WTC11 (cell line): ENCODE results near the gene ATG5.

Experiments
- ATF6 ChIP-seq: sonication (generic); formaldehyde crosslinking; IDR thresholded peaks from 2 replicates; pipeline ENCODE4 v1.8.1; 2023; ENCODE audit warnings: mild to moderate bottlenecking, missing genetic modification reagents
- CREB1 ChIP-seq: sonication (generic); formaldehyde crosslinking; IDR thresholded peaks from 2 replicates; pipeline ENCODE4 v1.8.0; 2023; ENCODE audit warnings: mild to moderate bottlenecking, missing genetic modification reagents
- CTCF ChIP-seq: fragments of 200-600 bp; IDR thresholded peaks from 2 replicates; pipeline ENCODE4 v1.8.0; 2022; ENCODE audit warnings: antibody characterized with exemption
- FOXJ3 ChIP-seq: sonication (generic); formaldehyde crosslinking; IDR thresholded peaks from 2 replicates; pipeline ENCODE4 v1.9.0; 2021; ENCODE audit warnings: missing genetic modification reagents, mild to moderate bottlenecking, borderline replicate concordance
- TEAD4 ChIP-seq: sonication (generic); formaldehyde crosslinking; IDR thresholded peaks from 2 replicates; pipeline ENCODE4 v1.8.0; 2022; ENCODE audit warnings: mild to moderate bottlenecking, missing genetic modification reagents
- USF1 ChIP-seq: sonication (generic); formaldehyde crosslinking; IDR thresholded peaks from 2 replicates; pipeline ENCODE4 v1.8.0; 2022; ENCODE audit warnings: mild to moderate bottlenecking, missing genetic modification reagents
- ZNF263 ChIP-seq: sonication (generic); formaldehyde crosslinking; IDR thresholded peaks from 2 replicates; pipeline ENCODE4 v1.8.1; 2022; ENCODE audit warnings: low read depth, mild to moderate bottlenecking, moderate library complexity, missing genetic modification reagents
- ZNF396 ChIP-seq: fragments of 250-450 bp; sonication (Bioruptor Pico); IDR thresholded peaks from 2 replicates; pipeline ENCODE4 v1.8.0; 2021; ENCODE audit warnings: mild to moderate bottlenecking, moderate library complexity, borderline replicate concordance

GRCh38 chr6:106181664-106182418 is 143.7 kb downstream of the ATG5 start:
- no peak for TF ChIP-seq TEAD4 (CRISPR knock-in tag)
- TF ChIP-seq ZNF396 (CRISPR knock-in tag) = no peak
- TF ChIP-seq CTCF = no peak
- TF ChIP-seq ATF6 (CRISPR knock-in tag) = no peak
- TF ChIP-seq CREB1 (CRISPR knock-in tag) = no peak
- no peak for TF ChIP-seq FOXJ3
- no peak for TF ChIP-seq ZNF263 (CRISPR knock-in tag)
- no peak for TF ChIP-seq USF1 (CRISPR knock-in tag)
